MM.1S (cell line): Measurements from ENCODE around the gene MEFV.

Source experiments
- DNase-seq: peaks from one replicate; pipeline ENCODE4 v3.0.0-alpha.2; 2015
- H2AFZ ChIP-seq: fragments of 300-600 bp; sonication (generic); 2 replicates; pipeline ENCODE4 v1.6.0; 2016; ENCODE audit warnings: antibody characterized with exemption, low read length
- H3F3A ChIP-seq: fragments of 300-600 bp; sonication (generic); 2 replicates; pipeline ENCODE4 v1.6.1; 2016; ENCODE audit warnings: mild to moderate bottlenecking, antibody characterized with exemption, low read length, moderate library complexity, mixed read lengths; ENCODE audit not compliant: insufficient read depth
- H3K27ac ChIP-seq: fragments of 300-600 bp; sonication (generic); 2 replicates; pipeline ENCODE4 v1.5.1; 2016; ENCODE audit warnings: mild to moderate bottlenecking, low read length
- H3K27me3 ChIP-seq: fragments of 300-600 bp; sonication (generic); replicated peaks from 2 replicates; pipeline ENCODE4 v1.6.0; 2016; ENCODE audit warnings: low read length; ENCODE audit not compliant: insufficient read depth
- H3K36me3 ChIP-seq: fragments of 300-600 bp; sonication (generic); replicated peaks from 2 replicates; pipeline ENCODE4 v1.6.1; 2016; ENCODE audit warnings: mild to moderate bottlenecking, low read length, mixed read lengths; ENCODE audit not compliant: insufficient read depth
- H3K4me1 ChIP-seq: fragments of 300-600 bp; sonication (generic); 2 replicates; pipeline ENCODE4 v1.6.1; 2016; ENCODE audit warnings: low read length, mixed read lengths
- H3K4me2 ChIP-seq: fragments of 300-600 bp; sonication (generic); 2 replicates; pipeline ENCODE4 v1.6.0; 2016; ENCODE audit warnings: low read depth, low read length
- H3K4me3 ChIP-seq: fragments of 300-600 bp; sonication (generic); 2 replicates; pipeline ENCODE4 v1.5.1; 2016; ENCODE audit warnings: low read length, mixed read lengths
- H3K79me2 ChIP-seq: fragments of 300-600 bp; sonication (generic); 2 replicates; pipeline ENCODE4 v1.6.1; 2016; ENCODE audit warnings: mixed run types, low read length, mixed read lengths
- H3K9ac ChIP-seq: fragments of 300-600 bp; sonication (generic); 2 replicates; pipeline ENCODE4 v1.6.1; 2016; ENCODE audit warnings: low read length, mixed read lengths
- H3K9me2 ChIP-seq: fragments of 300-600 bp; sonication (generic); replicated peaks from 2 replicates; pipeline ENCODE4 v1.6.1; 2016; ENCODE audit warnings: mild to moderate bottlenecking, low read length, mixed read lengths; ENCODE audit not compliant: insufficient read depth
- H3K9me3 ChIP-seq: fragments of 300-600 bp; sonication (generic); replicated peaks from 2 replicates; pipeline ENCODE4 v1.6.1; 2016; ENCODE audit warnings: mild to moderate bottlenecking, low read length, mixed read lengths; ENCODE audit not compliant: insufficient read depth
- H4K20me1 ChIP-seq: fragments of 300-600 bp; sonication (generic); 2 replicates; pipeline ENCODE4 v1.6.1; 2016; ENCODE audit warnings: mild to moderate bottlenecking, low read length, moderate library complexity, mixed read lengths; ENCODE audit not compliant: insufficient read depth
- CTCF ChIP-seq: fragments of 300-600 bp; sonication (generic); IDR thresholded peaks from 2 replicates; pipeline ENCODE4 v1.5.1; 2016; ENCODE audit warnings: antibody characterized with exemption, low read length, mixed read lengths
- EZH2 ChIP-seq: fragments of 300-600 bp; sonication (generic); optimal IDR thresholded peaks from 2 replicates; pipeline ENCODE3; 2017; ENCODE audit warnings: low read depth, mild to moderate bottlenecking, antibody characterized with exemption, low read length, mixed read lengths
- EZH2phosphoT487 ChIP-seq: fragments of 300-600 bp; sonication (generic); IDR thresholded peaks from 2 replicates; pipeline ENCODE4 v1.6.1; 2018; ENCODE audit warnings: antibody characterized with exemption, low read length

Gene MEFV

GRCh38 chr16:3259836-3260235 lies 3.4 kb upstream of the MEFV start:
- no peak overlapping the region for H2AFZ ChIP-seq
- no peak overlapping the region for H3K4me3 ChIP-seq
- H3K9ac ChIP-seq, result no peak overlapping the region
- no peak for DNase-seq
- TF ChIP-seq CTCF (no peak), EZH2phosphoT487 (no peak), EZH2 (no peak)
- H3K4me1 ChIP-seq, result 0 out of 2 replicates have a peak, but pooled peaks cover 2% of the 10 kb centered on the region
- peak overlapping the region; percentile 23; the same call in 1 of the 2 replicates for H3K4me2 ChIP-seq
- no peaks in the 10 kb centered on the region for H3K9me2 ChIP-seq
- no peaks in the 10 kb centered on the region for H3K9me3 ChIP-seq
- H3K79me2 ChIP-seq, result no peaks in the 10 kb centered on the region
- H3K27ac ChIP-seq, result no peak overlapping the region
- no peaks in the 10 kb centered on the region for H3K36me3 ChIP-seq
- peaks cover 10% of the 10 kb centered on the region for H3F3A ChIP-seq
- peaks cover 40% of the 10 kb centered on the region for H3K27me3 ChIP-seq
- no peaks in the 10 kb centered on the region for H4K20me1 ChIP-seq

- Histone ChIP-seq H2AFZ (no peak overlapping the region), H3K9ac (no peak overlapping the region), H3K9me2 (no peaks in the 10 kb centered on the region), H4K20me1 (no peaks in the 10 kb centered on the region), H3K27ac (no peak overlapping the region), H3K79me2 (no peaks in the 10 kb centered on the region), H3K4me1 (no peaks in the 10 kb centered on the region), H3K4me2 (no peak overlapping the region), H3K4me3 (no peak overlapping the region), H3K27me3 (peaks cover 59% of the 10 kb centered on the region), H3K9me3 (no peaks in the 10 kb centered on the region), H3K36me3 (no peaks in the 10 kb centered on the region), H3F3A (no peaks in the 10 kb centered on the region)
- DNase-seq, result no peak
- no peak for TF ChIP-seq EZH2
- TF ChIP-seq CTCF, result no peak
- no peak for TF ChIP-seq EZH2phosphoT487
Measured at GRCh38 chr16:3256866-3257465, 533 bp upstream of the MEFV start.

- no peaks in the 10 kb centered on the region for H3K79me2 ChIP-seq
Measured at GRCh38 chr16:3254309-3254708, 2.1 kb downstream of the MEFV start.

More at GRCh38 chr16:3254309-3254708, 2.1 kb downstream of the MEFV start:
- DNase-seq, result no peak
- peaks cover 63% of the 10 kb centered on the region for H3K27me3 ChIP-seq
- H3K9ac ChIP-seq, result no peak overlapping the region
- no peak overlapping the region for H3K27ac ChIP-seq
- H3K9me3 ChIP-seq, result no peaks in the 10 kb centered on the region
- H3K36me3 ChIP-seq, result no peaks in the 10 kb centered on the region
- no peaks in the 10 kb centered on the region for H4K20me1 ChIP-seq
- H3K4me1 ChIP-seq, result no peaks in the 10 kb centered on the region
- no peaks in the 10 kb centered on the region for H3F3A ChIP-seq
- H3K4me3 ChIP-seq, result no peak overlapping the region
- TF ChIP-seq EZH2phosphoT487, result no peak
- no peak for TF ChIP-seq EZH2
- TF ChIP-seq CTCF, result no peak
- no peaks in the 10 kb centered on the region for H3K9me2 ChIP-seq
- H3K4me2 ChIP-seq, result no peak overlapping the region
- H2AFZ ChIP-seq, result no peak overlapping the region
